ENCODE measurements around the gene COP1.
"Not testable (repeated sequence)": the region's sequence is repeated elsewhere in the genome, so short reads cannot be mapped to it uniquely, and the experiment has no call there.

COP1 gene

DNA sequence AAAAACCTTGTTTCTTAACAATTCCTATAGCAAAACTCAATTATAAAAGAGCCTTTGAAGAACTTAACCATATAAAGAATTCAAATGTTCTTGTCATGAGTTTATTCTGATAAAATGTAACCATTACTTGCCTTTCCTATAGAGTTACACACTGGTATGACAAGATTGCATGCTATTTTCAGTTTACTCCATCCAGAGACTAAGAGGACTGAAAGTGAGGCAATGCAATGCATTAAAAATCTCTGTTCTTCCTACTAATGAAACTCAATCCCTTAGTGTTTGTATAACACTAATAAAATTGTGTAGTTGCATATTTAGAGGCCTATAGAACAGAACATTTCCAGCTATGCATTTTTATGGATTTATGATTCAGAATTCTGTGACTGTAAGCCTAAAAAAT, 88.1 kb downstream of the COP1 start:
- no peak for DNase-seq

DNA sequence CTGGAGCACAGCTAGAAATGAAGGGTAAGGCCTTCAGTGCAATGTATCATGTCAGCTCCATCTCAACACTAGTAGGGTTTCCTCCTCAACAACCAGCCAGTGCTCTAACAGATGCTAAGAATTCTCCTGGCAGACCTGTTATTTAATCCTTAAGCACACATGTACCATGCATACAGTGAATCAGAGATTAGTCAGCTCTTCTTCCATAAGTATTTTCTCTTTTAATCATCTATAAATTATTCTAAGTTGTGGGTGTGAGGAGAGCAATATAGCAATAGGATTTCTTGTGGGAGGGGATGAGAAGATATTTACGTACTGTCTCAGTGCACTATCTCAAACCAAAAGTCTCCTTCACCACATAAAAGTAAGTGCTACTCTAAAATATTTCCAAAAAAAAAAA, 95.3 kb downstream of the COP1 start:
- DNase-seq: no peak

DNA sequence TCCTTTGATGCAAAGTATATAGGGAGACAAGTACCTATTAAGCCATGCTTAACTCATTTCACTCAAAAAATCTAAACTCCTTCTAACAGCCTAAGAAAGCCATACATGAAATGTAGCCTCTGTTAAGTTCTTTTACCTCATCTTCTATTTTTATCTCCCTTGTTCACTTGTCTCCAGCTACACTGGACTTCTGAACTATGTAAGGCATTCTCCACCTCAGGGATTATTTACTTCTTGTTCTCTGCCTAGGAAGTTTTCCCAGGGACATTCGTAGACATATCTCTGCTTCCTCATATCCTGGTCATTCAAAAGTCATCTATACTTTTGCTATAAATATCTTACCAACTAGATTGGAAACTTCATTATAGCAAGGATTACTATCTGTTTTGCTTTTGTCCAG, 96.9 kb downstream of the COP1 start:
- no peak for DNase-seq

DNA sequence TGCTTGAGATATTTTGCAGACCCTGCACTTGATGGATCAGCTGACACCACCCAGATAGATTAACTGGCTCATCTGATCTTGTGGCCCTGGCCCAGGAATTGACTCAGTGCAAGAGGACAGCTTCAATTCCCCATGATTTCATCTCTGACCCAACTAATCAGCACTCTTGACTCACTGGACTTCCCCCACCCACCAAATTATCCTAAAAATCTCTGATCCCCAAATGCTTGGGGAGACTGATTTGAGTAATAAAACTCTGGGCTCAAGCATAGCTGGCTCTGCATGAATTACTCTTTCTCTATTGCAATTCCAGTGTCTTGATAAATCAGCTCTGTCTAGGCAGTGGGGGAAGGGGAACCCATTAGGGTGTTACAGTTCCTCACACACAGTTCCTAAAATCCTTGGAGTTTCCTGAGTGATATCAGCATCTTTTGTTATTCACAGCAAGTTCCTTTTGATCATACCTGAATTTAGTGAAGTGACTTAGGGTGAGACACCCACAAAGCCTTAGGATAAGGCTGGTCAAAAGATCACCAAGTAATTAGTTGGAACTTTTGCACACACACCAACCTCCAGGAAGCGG, 104.2 kb downstream of the COP1 start:
- DNase-seq: peak in 1 of 2 donors; percentile 30

DNA sequence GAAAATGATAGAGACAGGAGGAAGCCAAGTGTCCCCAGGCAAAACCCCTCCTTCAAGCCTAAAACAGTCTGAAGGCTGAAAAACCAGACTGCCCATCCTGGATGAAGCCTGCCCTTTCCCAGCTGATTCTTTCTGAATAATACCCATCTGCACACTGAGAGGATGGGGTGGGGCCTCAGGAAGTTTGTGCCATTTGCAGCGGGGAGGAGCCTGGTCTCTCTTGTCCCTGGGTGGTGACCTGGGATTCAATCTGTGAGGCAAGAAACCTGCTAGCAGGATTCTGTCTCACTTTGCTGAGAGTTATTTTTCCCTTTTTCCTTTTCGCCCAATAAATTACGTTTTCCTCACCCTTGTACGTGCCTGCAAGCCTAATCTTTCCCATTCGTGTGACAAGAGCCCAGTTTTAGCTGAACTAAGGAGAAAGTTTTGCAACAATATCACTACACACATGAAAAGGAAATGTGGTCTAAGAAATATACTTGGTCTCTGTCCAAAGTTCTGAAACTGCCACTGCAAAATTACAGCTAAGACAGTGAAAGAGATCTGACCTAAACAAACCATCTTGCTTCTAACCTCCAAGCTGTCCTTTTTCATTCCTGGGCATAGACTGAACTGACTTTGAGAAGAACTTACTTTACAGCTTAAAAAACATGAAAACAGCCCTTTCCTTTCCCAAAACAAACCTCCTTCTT, 105.0 kb downstream of the COP1 start:
- no peak for DNase-seq

DNA sequence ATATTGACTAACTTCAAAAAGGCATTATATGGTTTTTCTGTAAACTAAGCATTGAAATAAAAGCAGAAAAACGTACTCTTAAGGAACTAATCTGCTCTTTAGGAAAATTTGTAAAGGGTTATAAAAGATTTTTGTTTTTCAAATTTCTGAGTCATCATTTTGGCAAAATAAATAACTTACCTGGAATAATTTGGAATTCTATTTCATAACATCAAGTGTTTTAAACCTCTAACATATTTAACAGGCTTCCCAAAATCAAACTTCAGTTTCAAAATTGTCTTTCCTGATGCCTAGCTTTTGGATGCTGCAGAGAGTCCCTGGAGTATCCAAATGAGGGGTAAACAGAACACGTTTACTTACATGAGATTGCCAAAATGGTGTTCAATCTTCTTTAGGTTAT, 108.5 kb downstream of the COP1 start:
- DNase-seq: no peak

DNA sequence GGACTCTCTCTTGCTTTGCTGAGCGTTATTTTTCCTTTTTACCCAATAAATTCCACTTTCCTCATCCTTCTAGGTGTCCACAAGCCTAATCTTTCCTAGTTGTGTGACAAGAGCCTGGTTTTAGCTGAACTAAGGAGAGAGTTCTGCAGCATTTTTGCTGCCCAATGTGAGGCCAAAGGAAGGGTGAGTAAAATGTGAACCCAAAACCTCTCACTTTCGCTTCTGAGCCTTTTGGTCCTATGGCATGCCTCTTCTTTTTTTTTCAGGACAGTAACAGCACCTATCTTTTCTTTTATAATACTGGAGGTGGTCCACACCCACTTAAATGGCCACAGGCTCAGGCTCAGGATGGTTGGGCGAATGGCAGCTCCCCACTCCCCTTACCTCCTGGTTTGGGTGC, 111.1 kb downstream of the COP1 start:
- DNase-seq: no peak

DNA sequence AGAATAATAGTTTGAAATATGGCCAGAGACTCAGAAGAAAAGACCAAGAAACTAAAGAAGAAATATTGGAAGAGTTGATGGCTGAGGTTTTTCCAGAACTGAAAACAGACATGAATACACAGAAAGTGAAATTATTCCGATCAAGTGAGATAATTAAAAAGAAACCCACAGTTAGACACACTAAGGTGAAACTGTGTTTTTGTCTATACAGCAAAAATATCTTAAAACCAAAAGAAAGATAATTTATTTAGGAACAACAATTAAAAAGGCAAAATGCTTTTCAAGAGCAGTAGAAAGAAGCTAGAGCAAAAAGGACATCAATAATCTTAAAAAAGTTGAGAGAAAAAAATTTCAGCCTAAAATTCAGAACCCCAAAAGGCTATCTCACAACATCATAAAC, 116.3 kb downstream of the COP1 start:
- no peak for DNase-seq

DNA sequence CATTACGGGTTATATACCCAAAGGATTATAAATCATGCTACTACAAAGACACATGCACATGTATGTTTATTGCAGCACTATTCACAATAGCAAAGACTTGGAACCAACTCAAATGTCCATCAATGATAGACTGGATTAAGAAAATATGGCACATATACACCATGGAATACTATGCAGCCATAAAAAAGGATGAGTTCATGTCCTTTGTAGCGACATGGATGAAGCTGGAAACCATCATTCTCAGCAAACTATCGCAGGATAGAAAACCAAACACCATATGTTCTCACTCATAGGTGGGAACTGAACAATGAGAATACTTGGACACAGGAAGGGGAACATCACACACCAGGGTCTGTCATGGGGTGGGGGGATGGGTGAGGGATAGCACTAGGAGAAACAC, 119.3 kb downstream of the COP1 start:
- DNase-seq: not testable (repeated sequence)

DNA sequence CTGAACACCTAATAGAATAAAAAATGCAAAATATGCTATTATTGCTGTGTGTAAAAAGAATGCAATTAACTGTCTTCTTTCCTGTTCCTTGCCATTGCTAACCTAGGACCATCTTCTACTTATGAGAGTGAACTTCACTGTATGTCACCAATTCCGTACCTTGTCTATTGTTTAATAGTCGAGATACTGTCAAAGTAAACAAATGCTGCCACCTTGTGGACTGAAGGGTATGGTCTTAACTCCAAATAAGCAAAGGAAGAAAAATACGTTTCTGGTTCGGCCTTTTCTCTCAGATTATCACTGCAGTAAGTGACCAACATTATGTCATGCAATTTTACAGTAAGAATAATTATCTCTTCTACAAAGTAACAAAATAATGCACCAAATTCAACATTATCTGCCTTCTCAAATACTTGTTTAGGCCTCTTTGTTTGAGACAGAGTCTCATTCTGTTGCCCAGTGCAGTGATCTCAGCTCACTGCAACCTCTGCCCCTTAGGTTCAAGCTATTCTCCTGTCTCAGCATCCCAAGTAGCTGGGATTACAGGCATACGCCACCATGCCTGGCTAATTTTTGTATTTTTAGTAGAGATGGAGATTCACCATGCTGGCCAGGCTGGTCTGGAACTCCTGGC, 133.4 kb downstream of the COP1 start:
- peak; percentile 18 to 39 for DNase-seq

DNA sequence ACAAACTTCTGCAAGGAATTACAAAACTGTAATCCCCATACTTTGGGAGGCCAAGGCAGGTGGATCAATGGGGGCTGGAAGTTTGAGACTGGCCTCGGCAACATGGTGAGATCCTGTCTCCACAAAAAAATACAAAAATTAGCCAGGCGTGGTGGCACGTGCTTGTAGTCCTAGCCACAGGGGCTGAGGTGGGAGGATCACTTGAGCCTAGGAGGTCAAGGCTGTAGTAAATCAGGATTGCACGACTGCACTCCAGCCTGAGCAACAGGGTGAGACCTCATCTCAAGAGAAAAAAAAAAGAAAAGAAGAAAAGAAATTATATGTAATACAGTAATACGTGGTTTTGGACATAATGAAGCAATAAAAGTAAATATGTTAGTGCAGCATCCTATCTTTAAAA, 138.2 kb downstream of the COP1 start:
- no peak for DNase-seq

DNA sequence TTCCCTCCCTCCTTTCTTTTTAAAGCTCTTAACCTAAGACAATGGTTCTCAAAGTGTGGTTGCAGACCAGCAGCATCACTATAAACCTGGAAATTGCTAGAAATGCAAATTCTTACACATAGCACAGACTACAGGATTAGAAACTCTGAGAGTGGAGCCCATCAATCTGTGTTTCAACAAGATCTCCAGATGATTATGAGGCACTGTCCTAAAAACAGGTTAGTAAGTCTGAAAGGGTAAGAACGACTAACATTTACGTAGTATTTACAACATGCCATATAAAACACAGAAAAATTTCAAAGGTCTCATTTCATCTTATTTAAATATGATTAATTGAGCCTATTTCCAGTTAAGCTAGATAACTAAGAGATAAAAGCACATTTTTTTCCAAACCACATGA, 138.8 kb downstream of the COP1 start:
- DNase-seq: no peak

DNA sequence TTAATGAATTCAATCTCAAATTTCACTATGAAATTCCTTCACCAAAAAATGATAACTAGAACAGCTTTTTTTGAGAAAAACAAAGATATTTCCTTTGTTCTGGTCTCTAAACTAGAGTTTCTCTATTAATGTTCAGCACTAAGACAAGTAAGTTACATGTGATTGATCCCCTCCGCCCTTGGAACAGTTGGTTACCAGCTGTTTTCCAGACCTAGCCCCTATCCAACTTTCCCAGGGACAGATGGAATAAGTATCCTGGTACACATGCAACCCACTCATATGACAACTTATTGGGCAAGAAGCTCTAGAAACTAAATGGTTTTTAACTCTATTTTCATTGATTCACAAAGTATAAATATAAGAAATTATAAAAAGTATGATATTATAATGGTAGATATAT, 140.4 kb downstream of the COP1 start:
- DNase-seq: no peak

DNA sequence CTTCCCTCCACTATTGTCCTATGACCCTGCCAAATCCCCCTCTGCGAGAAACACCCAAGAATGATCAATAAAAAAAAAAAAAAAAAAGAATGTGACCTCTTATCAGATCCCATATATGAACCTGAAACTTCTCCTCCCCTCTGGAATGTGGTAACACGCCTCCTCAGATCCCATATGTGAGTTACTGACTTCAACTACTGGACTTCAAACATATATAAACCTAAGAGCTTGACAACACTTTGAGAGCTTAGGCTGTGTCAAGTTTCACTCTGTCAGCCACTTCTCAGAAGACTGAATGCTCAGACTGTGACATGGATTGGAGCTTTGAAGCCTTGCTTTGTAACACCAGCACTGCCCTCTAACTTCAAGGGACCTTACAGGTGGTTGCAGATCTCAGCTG, 148.4 kb downstream of the COP1 start:
- DNase-seq: no peak

DNA sequence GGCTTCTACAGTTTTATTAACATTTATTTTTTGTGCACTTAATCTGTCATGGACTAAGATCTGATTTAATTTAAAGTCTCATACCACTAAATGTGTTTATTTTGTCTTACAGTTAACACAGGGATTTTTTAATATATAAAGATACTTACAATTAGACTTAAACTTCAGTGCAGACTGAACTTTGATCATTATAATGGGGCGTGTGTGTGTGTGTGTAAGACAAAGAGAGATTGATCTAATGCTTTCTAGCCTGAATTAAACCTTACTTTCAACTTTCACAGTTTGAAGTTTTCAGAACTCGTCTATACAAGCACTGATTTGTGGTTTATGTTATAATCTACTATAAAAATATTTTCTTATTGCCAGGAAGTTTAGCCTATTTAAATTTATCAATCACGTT, 150.8 kb downstream of the COP1 start:
- no peak for DNase-seq

DNA sequence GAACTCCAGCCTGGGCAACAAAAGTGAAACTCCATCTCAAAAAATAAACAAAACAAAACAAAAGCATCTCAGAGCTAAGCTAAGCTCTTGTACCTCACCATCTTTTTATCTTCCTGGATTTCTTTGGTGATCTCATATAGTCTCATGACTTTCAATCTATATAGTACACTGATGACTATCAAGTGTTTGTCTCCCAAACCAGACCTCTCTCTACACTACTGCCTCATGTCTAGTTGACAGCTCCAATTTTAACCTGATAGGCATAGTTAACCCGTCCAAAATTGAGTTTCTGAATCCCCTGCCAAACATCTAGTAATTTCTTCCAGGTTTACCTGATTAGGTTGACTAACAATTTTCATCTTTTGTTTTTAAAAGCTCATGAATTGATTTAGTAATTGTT, 151.7 kb downstream of the COP1 start:
- DNase-seq: no peak

DNA sequence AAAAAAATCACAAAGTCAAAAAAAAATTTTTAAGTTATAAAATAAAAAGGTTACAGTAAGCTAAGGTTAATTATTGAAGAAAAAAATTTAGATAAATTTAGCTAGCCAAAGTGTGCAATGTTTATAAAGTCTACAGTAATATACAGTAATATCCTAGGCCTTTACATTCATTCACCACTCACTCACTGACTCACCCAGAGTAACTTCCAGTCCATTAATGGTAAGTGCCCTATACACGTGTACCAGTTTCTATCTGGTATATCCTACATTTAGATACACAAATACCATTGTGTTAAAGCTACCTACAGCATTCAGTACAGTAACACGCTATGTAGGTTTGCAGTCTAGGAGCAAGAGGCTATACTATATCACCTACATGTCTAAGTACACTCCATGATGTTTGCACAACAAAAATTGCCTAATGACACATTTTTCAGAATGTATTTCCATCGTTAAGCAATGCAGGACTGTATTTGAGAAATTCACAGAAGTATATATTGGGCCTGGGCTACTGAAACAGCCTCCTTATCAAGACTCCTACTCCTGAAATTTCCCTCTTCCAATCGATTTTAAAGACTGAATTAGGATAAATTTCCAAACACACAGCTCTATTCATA, 155.1 kb downstream of the COP1 start:
- DNase-seq: no peak

DNA sequence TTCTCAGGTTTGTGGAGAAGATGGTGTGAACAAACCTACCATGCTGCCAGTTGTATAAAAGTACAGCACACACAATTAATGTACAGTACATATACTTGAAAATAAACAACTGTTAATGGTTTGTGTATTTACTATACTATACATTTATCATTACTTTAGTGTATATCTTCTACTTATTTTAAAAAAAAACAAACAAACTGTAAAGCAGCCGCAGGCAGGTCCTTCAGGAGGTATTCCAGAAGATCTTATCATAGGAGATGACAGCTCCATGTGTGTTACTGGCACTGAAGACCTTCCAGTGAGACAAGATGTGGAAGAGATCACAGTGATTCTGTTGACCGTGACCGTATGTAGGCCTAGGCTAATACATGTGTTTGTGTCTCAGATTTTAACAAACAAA, 155.7 kb downstream of the COP1 start:
- no peak for DNase-seq

DNA sequence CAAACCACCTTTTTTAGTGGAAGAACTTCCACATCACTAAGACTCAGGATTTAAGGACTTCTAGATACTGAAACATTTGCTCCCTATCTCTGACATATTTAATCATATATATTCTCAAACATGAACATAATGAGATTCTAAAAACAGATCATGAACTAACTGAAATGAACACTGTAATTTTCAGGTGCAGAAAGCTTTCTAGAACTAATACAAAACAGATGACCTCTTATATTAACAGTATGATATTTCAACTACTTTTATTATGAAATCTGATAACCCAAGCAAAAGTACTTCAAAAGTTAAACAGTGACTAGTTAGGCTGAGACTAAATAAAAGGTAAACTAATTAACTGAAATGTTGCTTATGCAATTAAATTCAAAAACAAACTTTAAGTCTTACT, 157.5 kb downstream of the COP1 start:
- DNase-seq: no peak

DNA sequence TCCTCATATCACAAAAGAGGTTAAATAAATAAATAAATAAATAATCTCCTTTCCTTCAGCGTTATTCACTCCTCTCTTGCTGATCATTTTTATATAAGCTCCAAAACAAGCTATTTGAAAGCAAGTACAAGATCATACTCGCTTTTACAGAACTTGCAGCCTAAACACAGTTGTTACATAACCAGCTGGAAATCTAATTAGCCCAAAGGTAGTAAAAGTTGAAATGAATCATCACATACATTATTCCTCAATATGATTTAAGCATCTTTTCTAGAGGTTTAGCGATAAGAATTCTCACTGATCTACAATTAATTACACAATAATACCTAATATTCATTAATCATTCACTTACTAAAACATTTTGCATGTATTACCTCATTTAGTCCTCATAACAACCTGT, 160.2 kb downstream of the COP1 start:
- no peak for DNase-seq

DNA sequence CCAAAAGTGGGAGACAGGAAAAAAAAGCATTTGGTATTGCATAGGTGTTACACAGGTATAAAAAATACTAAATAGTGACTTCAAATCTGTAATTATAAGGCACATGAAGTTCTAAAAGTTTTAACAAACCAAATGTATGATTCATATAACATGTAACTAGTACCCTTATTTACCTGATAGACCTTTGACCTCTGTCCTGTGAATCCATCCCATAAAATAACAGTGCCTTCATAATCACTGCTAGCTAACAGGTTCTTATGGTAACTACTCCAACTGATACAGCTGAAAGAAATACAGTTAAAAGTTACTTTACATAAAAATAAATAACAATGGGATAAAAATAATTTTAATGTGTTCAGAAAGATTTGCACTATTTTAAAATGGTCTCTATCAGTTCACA, 163.5 kb downstream of the COP1 start:
- no peak for DNase-seq

DNA sequence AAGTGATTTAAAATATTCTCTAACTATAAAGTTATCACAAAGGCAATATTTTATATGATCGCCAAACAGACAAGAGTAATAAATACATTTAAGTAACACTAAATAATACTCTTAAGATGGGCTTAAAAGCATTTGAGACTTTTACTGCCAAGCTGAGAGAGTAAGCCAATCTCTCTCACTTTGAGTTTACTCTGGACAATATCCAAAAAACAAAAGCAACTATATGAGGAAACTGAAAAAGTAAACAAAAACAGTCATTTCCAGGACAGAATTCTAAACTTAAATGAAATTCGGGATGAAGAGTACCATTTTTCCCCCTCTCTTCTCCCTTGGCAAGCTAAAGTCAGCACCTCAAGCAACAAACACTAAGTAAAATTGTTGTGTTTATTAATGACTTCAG, 173.2 kb downstream of the COP1 start:
- no peak for DNase-seq

DNA sequence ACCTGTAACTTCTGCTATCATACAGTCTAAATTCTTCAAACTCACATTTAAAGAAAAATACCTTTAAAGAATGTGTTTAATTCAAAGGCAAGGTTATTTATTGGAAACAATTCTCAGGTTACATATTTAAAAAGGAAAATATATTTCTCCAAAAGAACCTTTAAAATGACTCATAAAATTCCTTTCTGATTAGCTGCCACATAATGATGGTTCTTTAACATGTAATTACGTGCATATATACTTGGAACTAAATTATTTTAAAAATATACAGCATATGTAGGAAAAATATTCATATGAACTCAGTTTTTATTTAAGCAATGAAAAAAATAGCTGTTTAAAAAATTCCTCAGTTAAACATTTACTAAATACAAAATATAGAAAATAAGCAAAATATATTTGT, 173.6 kb downstream of the COP1 start:
- DNase-seq: no peak

DNA sequence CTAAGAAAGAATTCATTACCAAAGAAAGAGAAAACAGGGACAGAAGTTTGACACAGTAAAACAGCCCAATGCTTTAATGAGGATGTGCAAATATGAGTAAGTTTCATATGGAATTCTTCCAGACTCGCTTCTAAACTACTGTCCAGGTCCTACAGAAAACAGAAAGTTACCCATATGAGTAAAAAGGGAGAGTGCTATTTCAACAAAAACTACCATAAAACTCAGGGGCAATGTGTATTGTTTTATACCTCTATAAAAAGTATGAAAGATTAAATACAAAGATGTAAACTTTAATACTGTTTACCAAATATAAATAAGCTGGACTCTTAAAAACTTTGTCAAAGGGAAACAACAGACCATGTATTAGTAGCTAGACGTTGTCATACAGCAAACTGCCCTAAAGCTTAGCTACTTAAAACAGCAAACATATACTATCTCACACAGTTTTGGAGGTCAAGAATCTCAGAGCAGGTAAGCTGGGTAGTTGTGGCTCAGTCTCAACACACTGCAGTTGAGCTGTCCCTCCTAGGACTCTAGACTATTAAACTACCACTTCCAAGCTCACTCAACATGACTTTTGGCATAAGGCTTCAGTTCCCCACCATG, 174.9 kb downstream of the COP1 start:
- DNase-seq: no peak
